ENCODE measurements around the gene EHMT2. TPM values are rescaled to one million over a fixed set of nuclear protein-coding genes. Genes with fewer than 3 reads are reported as not detected.

The EHMT2 gene
- total and polyA plus RNA-seq, 2 of the 4 experiments (the other 2 are of a cell fraction), result 38.0 to 51.2 TPM

DNA sequence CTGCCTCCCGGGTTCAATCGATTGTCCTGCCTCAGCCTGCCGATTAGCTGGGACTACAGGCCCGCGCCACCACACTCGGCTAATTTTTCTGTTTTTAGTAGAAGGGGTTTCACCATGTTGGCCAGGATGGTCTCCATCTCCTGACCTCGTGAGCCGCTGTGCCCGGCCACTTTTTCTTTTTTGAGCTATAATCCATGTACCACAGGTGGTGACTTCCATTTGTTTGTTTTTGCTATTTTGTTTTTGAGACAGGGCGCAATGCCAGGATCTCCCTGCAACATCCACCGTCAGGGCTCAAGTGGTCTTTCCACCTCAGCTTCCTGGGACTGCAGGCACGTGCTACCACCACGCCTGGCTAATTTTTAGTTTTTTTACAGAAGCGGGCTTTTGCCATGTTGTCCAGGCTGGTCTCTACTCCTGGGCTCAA is 61.4 kb downstream of the EHMT2 start:
- Histone ChIP-seq H2AFZ (replicated peaks; ENCODE audit: low read length, poor library complexity) (no peak overlapping the region), H3K4me3 (ENCODE audit: insufficient read depth, low read depth, low read length) (peak overlapping the region; percentile 93), H3K79me1 (ENCODE audit: low read depth in 1 of 2, low read length in 2 of 2) (peaks cover 26 to 49% of the 10 kb centered on the region in 2 experiments; a peak in 3 of 4 replicates), H3K4ac (ENCODE audit: low read depth, low read length) (peak overlapping the region; percentile 4; the same call in 1 of the 2 replicates), H2AK5ac (ENCODE audit: low read depth, low read length) (0 out of 2 replicates have a peak overlapping the region, but pooled peaks have one; percentile 41), H3K56ac (ENCODE audit: extremely low read depth, insufficient read depth, low read length) (0 out of 2 replicates have a peak overlapping the region, but pooled peaks have one; percentile 49), H3K9me1 (ENCODE audit: insufficient read depth, low read length) (peaks cover 7% of the 10 kb centered on the region; the same call in 1 of the 2 replicates), H4K91ac (ENCODE audit: insufficient read depth, low read depth, low read length) (0 out of 2 replicates have a peak overlapping the region, but pooled peaks have one; percentile 3), H2BK5ac (ENCODE audit: low read depth, low read length, poor library complexity, severe bottlenecking) (peak overlapping the region; percentile 52), H3K23ac (ENCODE audit: low read depth, low read length) (peak overlapping the region; percentile 83), H3K18ac (ENCODE audit: low read depth, low read length) (0 out of 2 replicates have a peak overlapping the region, but pooled peaks have one; percentile 42), H4K20me1 (ENCODE audit: insufficient read depth, low read length) (peaks cover 50% of the 10 kb centered on the region), H3K9ac (ENCODE audit: low read depth, low read length) (peak overlapping the region; percentile 98), H2AK9ac (replicated peaks; ENCODE audit: low read depth, low read length, poor library complexity) (peak overlapping the region; percentile 6), H3K14ac (replicated peaks; ENCODE audit: low read depth, low read length) (peak overlapping the region; percentile 82), H3K36me3 (ENCODE audit: control insufficient read depth, insufficient read depth, low read length) (peaks cover 43% of the 10 kb centered on the region), H3K4me2 (ENCODE audit: low read depth, low read length) (peak overlapping the region; percentile 94), H3K27me3 (ENCODE audit: control insufficient read depth, insufficient read depth, low read length) (no peaks in the 10 kb centered on the region), H3K9me3 (ENCODE audit: control insufficient read depth, insufficient read depth, low read length) (no peaks in the 10 kb centered on the region), H4K5ac (ENCODE audit: low read depth, low read length) (peak overlapping the region; percentile 36; the same call in 1 of the 2 replicates), H2BK120ac (ENCODE audit: low read depth, low read length) (no peak overlapping the region), H4K8ac (ENCODE audit: low read depth in 2 of 2, low read length in 2 of 2) (peak overlapping the region in 1 of 2 experiments; percentile 57; a peak in 1 of 4 replicates), H2BK20ac (ENCODE audit: low read depth, low read length) (no peak overlapping the region), H2BK15ac (ENCODE audit: low read depth, low read length) (no peak overlapping the region), H3K4me1 (ENCODE audit: control insufficient read depth, insufficient read depth, low read length) (peaks cover 12% of the 10 kb centered on the region), H3K27ac (ENCODE audit: insufficient read depth, low read length) (peak overlapping the region; percentile 79)
- POLR2A ChIA-PET (ENCODE audit: unreplicated experiment), result interaction anchor here (0.7 to 0.8 kb wide), 2 partner anchors 21 to 26 kb away, joined by 3 to 13 read pairs; partner anchors contain the start of gene NEU1
- BruUV-seq (replicated peaks), result no TSS peak
- TF ChIP-seq RFX5 (IDR thresholded peaks at IDR 0.05; ENCODE audit: low read depth, low read length) (no peak), MXI1 (IDR thresholded peaks at IDR 0.05; ENCODE audit: borderline replicate concordance, low read depth, low read length) (peak; percentile 66; the same call in 1 of the 2 replicates), RCOR1 (IDR thresholded peaks at IDR 0.05; ENCODE audit: insufficient replicate concordance, low read length) (no peak), BHLHE40 (IDR thresholded peaks at IDR 0.05; ENCODE audit: low read depth, low read length) (peak; percentile 64)
- CTCF ChIA-PET, result interaction anchor here (0.6 kb wide), 1 partner anchor 140 kb away, joined by 4 read pairs; no protein-coding TSS in a partner anchor
- intact Hi-C loops (cut with micrococcal nuclease) (no loop called here), in situ Hi-C loops (cut with MboI; ENCODE audit: low sequenced_read_pairs) (loop anchor here (10.0 kb wide), 2 partner anchors 151 to 291 kb away; partner anchors contain the start of genes ATP6V1G2, DDX39B, LY6G5C and NFKBIL1), dilution Hi-C loops (cut with HindIII; ENCODE audit: low sequenced_read_pairs, unreplicated experiment) (no loop called here)
- WGBS, 2 experiments (ENCODE audit: extremely low coverage in 2 of 2, insufficient read length in 1 of 2), result 2% methylated on average over 10 of the region's 14 CpGs; no CpG with 5 or more reads in 1 of the 2 experiments
- ATAC-seq (ENCODE audit: low read depth) (no peak), DNase-seq (peak; percentile 13)
